Uterus (tissue), 2 donors: Measurements from ENCODE around the gene ZNF423.

Experiments used
- CTCF ChIP-seq, 4 experiments: fragments of 200-600 bp in 2 of 4; fragments of 450-650 bp in 2 of 4; sonication (generic) in 2 of 4; IDR thresholded peaks; one replicate each; pipeline ENCODE4 v1.5.1; 2016 to 2019; ENCODE audit warnings: antibody characterized with exemption in 4 of 4, mild to moderate bottlenecking in 2 of 4, moderate library complexity in 1 of 4
- POLR2A ChIP-seq, 2 donors: fragments of 450-650 bp; IDR thresholded peaks; one replicate each; pipeline ENCODE4 v1.6.1; 2016; ENCODE audit warnings: antibody characterized with exemption in 2 of 2, mild to moderate bottlenecking in 1 of 2, moderate library complexity in 1 of 2

DNA sequence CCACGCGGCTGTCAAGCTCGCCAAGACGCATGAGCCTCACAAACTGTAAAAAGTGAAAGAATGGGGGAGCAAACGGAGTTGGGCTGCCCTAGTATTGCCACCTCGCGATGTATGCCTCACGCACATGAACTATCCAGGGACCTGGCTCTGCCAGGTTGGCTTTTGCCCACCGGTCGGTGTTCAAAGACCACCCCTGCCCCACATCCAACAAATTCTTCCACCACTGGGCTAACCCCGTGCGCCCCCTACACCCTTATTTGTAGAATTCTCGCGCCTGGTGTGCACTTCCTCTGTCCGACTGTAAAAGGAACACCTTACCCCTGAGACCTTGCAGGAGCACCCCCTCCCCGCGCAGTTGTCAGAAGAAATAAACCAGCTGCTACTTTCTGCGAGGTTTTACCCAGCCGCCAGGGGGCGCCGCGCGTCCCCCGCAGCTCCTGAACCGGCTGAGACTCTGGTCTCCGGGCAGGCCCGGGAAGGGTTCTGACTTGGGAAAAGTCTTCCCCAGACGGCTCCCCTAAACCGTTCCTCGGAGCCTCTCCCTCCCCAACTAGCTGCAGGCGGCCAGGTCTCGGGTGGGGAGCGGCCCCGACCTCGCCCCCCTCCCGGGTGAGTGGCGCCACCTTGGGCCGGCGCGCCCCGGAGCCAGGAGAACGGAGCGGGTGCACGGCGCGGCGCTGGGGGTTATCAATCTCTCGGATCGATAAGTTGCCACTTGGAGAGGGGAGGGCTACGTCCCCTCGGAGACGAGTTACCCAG is 1.7 kb upstream of the ZNF423 start:
- no peak for TF ChIP-seq POLR2A (IDR thresholded peaks at IDR 0.05)
- TF ChIP-seq CTCF (IDR thresholded peaks at IDR 0.05), result peak; percentile 56 to 77 (median 75)
